ENCODE measurements around the gene YBX1. TPM values are rescaled to one million over a fixed set of nuclear protein-coding genes. Genes with fewer than 3 reads are reported as not detected.
"Not testable (repeated sequence)": the region's sequence is repeated elsewhere in the genome, so short reads cannot be mapped to it uniquely, and the experiment has no call there.

YBX1 gene
- total RNA-seq, 4 donors from 2014 or later = 377 to 579 (median 441) TPM

DNA sequence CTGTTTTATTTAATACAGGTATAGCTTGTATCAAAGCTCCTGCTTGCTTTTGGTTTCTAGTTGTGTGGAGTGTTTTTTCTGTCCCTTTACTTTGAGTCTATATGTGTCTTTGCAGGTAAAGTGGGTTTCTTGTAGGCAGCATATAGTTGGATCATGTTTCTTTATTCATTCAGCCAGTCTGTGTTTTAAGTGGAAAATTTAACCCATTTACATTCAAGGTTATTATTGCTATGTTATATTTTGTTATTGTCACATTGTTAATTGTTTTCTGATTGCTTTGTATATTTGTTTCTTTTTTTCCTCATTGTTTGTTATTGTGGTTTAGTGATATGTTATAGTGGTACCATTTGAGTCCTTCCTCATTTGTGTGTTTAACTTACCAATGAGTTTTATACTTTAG is 31.1 kb downstream of the YBX1 start:
- H3K4me1 ChIP-seq = no peaks in the 10 kb centered on the region
- H3K36me3 ChIP-seq = peaks cover 0 to 83% (median 0%) of the 10 kb centered on the region in 3 donors
- no peak overlapping the region for H3K4me3 ChIP-seq
- no peak for TF ChIP-seq POLR2A (IDR thresholded peaks at IDR 0.05)
- TF ChIP-seq, protein P1, sequence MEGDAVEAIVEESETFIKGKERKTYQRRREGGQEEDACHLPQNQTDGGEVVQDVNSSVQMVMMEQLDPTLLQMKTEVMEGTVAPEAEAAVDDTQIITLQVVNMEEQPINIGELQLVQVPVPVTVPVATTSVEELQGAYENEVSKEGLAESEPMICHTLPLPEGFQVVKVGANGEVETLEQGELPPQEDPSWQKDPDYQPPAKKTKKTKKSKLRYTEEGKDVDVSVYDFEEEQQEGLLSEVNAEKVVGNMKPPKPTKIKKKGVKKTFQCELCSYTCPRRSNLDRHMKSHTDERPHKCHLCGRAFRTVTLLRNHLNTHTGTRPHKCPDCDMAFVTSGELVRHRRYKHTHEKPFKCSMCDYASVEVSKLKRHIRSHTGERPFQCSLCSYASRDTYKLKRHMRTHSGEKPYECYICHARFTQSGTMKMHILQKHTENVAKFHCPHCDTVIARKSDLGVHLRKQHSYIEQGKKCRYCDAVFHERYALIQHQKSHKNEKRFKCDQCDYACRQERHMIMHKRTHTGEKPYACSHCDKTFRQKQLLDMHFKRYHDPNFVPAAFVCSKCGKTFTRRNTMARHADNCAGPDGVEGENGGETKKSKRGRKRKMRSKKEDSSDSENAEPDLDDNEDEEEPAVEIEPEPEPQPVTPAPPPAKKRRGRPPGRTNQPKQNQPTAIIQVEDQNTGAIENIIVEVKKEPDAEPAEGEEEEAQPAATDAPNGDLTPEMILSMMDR (IDR thresholded peaks at IDR 0.05) = no peak
- no peak for TF ChIP-seq EP300 (IDR thresholded peaks at IDR 0.05)
- H3K9me3 ChIP-seq = peaks cover 0 to 23% (median 3%) of the 10 kb centered on the region in 4 donors
- no peak overlapping the region for H3K27ac ChIP-seq
- DNase-seq (ENCODE audit: low spot score in 2 of 2) = no peak
- H3K27me3 ChIP-seq = no peaks in the 10 kb centered on the region

DNA sequence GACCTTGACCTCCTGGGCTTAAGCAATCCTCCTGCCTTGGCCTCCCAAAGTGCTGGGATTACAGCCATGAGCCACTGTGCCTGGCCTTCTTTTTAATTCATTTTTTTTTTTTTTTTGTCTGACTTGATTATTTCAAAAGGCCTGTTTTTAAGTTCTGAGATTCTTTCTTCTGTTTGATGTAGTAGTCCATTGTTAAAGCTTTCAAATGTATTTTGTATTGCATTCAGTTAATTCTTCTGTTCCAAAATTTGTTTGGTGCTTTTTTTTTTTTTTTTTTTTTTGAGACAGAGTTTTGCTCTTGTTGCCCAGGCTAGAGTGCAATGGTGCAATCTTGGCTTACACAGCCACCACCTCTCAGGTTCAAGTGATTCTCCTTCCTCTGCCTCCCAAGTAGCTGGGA is 32.2 kb downstream of the YBX1 start:
- H3K4me3 ChIP-seq; DNase-seq (ENCODE audit: low spot score in 2 of 2); H3K27ac ChIP-seq; H3K4me1 ChIP-seq; H3K27me3 ChIP-seq: not testable (repeated sequence)
- Histone ChIP-seq H3K9me3 (peaks cover 0 to 23% (median 3%) of the 10 kb centered on the region in 4 donors), H3K36me3 (peaks cover 0 to 78% (median 0%) of the 10 kb centered on the region in 3 donors)

DNA sequence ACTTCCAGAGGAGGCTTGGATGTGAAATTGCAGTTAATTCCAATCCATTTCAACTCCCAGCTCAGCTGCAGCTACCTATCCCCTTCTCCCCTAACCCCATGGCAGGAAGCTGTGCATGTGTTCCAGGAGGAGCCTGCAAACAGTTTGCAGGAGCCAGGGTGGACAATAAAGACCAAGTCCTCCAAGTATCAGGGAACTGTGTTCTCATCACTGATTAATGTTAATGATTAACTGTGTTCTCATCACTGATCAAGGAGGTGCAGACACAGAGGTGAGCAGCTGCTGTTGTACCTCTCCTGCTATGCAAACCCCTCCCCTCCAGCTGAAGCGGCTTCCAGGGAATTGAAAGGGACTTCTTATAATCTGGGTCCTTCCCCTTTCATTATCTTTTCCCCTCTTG is 38.6 kb downstream of the YBX1 start:
- Histone ChIP-seq H3K36me3 (peaks cover 0 to 19% (median 0%) of the 10 kb centered on the region in 3 donors), H3K4me3 (no peak overlapping the region), H3K27ac (no peak overlapping the region), H3K4me1 (no peaks in the 10 kb centered on the region), H3K9me3 (no peaks in the 10 kb centered on the region), H3K27me3 (no peaks in the 10 kb centered on the region)
- no peak for TF ChIP-seq POLR2A (IDR thresholded peaks at IDR 0.05)
- TF ChIP-seq, protein P1 (IDR thresholded peaks at IDR 0.05) = no peak
- no peak for DNase-seq (ENCODE audit: low spot score in 2 of 2)
- WGBS, 2 donors = 89 to 95% methylated on average over 1 of the region's 1 CpG

DNA sequence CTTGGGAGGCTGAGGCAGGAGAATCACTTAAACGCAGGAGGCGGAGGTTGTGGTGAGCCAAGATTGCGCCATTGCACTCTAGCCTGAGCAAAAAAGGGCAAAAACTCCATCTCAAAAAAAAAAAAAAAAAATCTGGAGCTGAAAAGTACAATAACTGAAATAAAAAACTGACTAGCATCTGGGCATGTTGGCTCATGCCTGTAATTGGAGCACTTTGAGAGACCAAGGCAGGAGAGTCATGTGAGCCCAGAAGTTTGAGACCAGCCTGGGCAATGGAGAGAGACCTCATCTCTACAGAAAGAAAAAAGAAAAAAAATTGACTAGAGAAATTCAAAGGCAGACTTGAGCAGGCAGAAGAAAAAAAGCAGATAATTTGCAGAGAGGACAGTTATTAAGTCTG is 39.7 kb downstream of the YBX1 start:
- Histone ChIP-seq H3K4me3 (no peak overlapping the region), H3K27ac (no peak overlapping the region), H3K9me3 (no peaks in the 10 kb centered on the region), H3K27me3 (no peaks in the 10 kb centered on the region), H3K36me3 (peaks cover 0 to 9% (median 0%) of the 10 kb centered on the region in 3 donors), H3K4me1 (no peaks in the 10 kb centered on the region)
- TF ChIP-seq EP300 (IDR thresholded peaks at IDR 0.05) (no peak), POLR2A (IDR thresholded peaks at IDR 0.05) (no peak)
- DNase-seq (ENCODE audit: low spot score in 2 of 2) = no peak
- WGBS, 2 donors = 94 to 100% methylated on average over 3 of the region's 3 CpGs

DNA sequence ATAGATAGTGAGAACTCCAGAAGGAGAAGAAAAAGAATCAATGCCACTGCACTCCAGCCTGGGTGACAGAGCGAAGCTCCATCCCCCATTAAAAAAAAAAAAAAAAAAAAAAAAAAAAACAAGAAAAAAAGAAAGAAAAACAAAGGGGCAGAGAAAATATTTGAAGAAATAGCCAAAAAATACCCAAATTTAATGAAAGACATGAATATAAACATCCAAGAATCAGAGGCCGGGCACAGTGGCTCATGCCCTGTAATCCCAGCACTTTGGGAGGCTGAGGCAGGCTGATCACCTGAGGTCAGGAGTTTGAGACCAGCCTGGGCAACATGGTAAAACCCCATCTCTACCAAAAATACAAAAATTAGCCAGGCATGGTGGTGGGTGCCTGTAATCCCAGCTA is 40.2 kb downstream of the YBX1 start:
- not testable (repeated sequence) for H3K9me3 ChIP-seq; H3K27ac ChIP-seq; H3K27me3 ChIP-seq; H3K4me1 ChIP-seq; DNase-seq (ENCODE audit: low spot score in 2 of 2); H3K36me3 ChIP-seq; H3K4me3 ChIP-seq
- WGBS, 2 donors = 65 to 93% methylated on average over 2 of the region's 2 CpGs

DNA sequence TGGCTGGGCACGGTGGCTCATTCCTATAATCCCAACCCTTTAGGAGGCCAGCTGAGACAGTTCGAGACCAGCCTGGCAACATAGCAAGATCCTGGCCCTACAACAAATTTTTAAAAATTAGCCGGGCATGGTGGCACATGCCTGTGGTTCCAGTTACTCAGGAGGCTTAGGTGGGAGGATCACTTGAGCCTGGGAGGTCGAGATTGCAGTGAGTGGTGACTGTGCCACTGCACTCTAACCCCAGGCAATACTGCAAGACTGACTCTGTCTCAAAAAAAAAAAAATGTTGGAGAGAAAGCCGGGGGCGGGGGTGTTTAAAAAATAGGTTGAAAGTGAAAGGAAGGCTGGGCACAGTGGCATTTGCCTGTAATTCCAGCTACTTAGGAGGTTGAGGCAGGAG is 41.3 kb downstream of the YBX1 start:
- H3K9me3 ChIP-seq = no peaks in the 10 kb centered on the region
- H3K27ac ChIP-seq = no peak overlapping the region
- no peak overlapping the region for H3K4me3 ChIP-seq
- 84 to 87% methylated on average over 6 of the region's 6 CpGs for WGBS, 2 donors
- TF ChIP-seq, protein P1 (IDR thresholded peaks at IDR 0.05) = no peak
- no peak for TF ChIP-seq POLR2A (IDR thresholded peaks at IDR 0.05)
- no peak for TF ChIP-seq EP300 (IDR thresholded peaks at IDR 0.05)
- no peak for DNase-seq (ENCODE audit: low spot score in 2 of 2)
- H3K27me3 ChIP-seq = no peaks in the 10 kb centered on the region
- no peaks in the 10 kb centered on the region for H3K4me1 ChIP-seq
- H3K36me3 ChIP-seq = no peaks in the 10 kb centered on the region

DNA sequence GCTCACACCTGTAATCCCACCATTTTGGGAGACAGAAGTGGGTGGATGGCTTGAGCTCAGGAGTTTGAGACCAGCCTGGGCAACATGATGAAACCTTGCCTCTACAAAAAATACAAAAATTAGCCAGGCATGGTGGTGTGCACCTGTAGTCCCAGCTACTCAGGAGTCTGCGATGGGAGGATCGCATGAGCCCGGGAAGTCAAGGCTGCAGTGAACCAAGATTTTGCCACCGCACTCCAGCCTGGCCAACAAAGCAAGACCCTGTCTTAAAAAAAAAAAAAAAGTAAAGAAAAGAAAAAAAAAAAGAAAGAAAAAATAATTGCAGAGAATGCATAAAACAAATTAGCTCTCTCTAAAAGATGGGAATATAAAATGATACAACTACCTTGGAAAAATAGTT is 43.6 kb downstream of the YBX1 start:
- H3K4me1 ChIP-seq; H3K9me3 ChIP-seq; H3K27me3 ChIP-seq; DNase-seq (ENCODE audit: low spot score in 2 of 2); H3K36me3 ChIP-seq; H3K4me3 ChIP-seq; H3K27ac ChIP-seq: not testable (repeated sequence)
- WGBS, 2 donors = 90 to 98% methylated on average over 4 of the region's 4 CpGs

All from tibial nerve (tissue), 4 donors.